HG03039 (cell line): ENCODE data around the gene LYPLAL1.

Experiments
- ATAC-seq: cut with Tn5 transposase; IDR thresholded peaks from one replicate; pipeline ENCODE4 v1.9.1; 2021; ENCODE audit warnings: mild to moderate bottlenecking, moderate library complexity; ENCODE audit not compliant: unreplicated experiment

LYPLAL1 gene

GRCh38 chr1:219173758-219174459 is at the start of gene LYPLAL1:
LYPLAL1 (plus strand) TSS chr1:219173878; CDS start chr1:219173891, 13 bp downstream.
- peak; percentile 67 for ATAC-seq

- ATAC-seq, result no peak
Measured at GRCh38 chr1:219124163-219124562, 49.5 kb upstream of the LYPLAL1 start.

- ATAC-seq, result no peak
Measured at GRCh38 chr1:219125342-219125741, 48.3 kb upstream of the LYPLAL1 start.

- no peak for ATAC-seq
Measured at GRCh38 chr1:219126377-219126776, 47.3 kb upstream of the LYPLAL1 start.

GRCh38 chr1:219128957-219129356 is 44.7 kb upstream of the LYPLAL1 start:
- ATAC-seq, result no peak

- ATAC-seq, result no peak
Measured at GRCh38 chr1:219130366-219130935, 43.2 kb upstream of the LYPLAL1 start.

- ATAC-seq, result no peak
Measured at GRCh38 chr1:219132939-219133338, 40.7 kb upstream of the LYPLAL1 start.

GRCh38 chr1:219138747-219139146 is 34.9 kb upstream of the LYPLAL1 start:
- no peak for ATAC-seq

GRCh38 chr1:219140303-219140877 is 33.3 kb upstream of the LYPLAL1 start:
- no peak for ATAC-seq

- no peak for ATAC-seq
Measured at GRCh38 chr1:219143735-219144134, 29.9 kb upstream of the LYPLAL1 start.

GRCh38 chr1:219144658-219145315 is 28.9 kb upstream of the LYPLAL1 start:
- no peak for ATAC-seq

- ATAC-seq, result no peak
Measured at GRCh38 chr1:219147571-219148019, 26.1 kb upstream of the LYPLAL1 start.

- no peak for ATAC-seq
Measured at GRCh38 chr1:219149009-219149577, 24.6 kb upstream of the LYPLAL1 start.

- no peak for ATAC-seq
Measured at GRCh38 chr1:219149953-219150352, 23.7 kb upstream of the LYPLAL1 start.

GRCh38 chr1:219150913-219151312 is 22.8 kb upstream of the LYPLAL1 start:
- ATAC-seq, result no peak

GRCh38 chr1:219151467-219151866 is 22.2 kb upstream of the LYPLAL1 start:
- ATAC-seq, result no peak

GRCh38 chr1:219152751-219153150 is 20.9 kb upstream of the LYPLAL1 start:
- ATAC-seq, result no peak

GRCh38 chr1:219153723-219154122 is 20.0 kb upstream of the LYPLAL1 start:
- ATAC-seq, result no peak

- no peak for ATAC-seq
Measured at GRCh38 chr1:219155135-219155534, 18.5 kb upstream of the LYPLAL1 start.

GRCh38 chr1:219159946-219160645 is 13.6 kb upstream of the LYPLAL1 start:
- peak; percentile 82 for ATAC-seq

GRCh38 chr1:219160967-219161366 is 12.7 kb upstream of the LYPLAL1 start:
- ATAC-seq, result no peak
